BLaER1 (cell line): ENCODE data around the gene S1PR1.

ENCODE experiments used
- H3K27ac ChIP-seq: shearing (Covaris generic); formaldehyde crosslinking; 2 replicates; pipeline ENCODE4 v1.8.1; 2022
- H3K27me3 ChIP-seq: shearing (Covaris generic); formaldehyde crosslinking; 2 replicates; pipeline ENCODE4 v1.8.1; 2022
- H3K36me3 ChIP-seq: shearing (Covaris generic); formaldehyde crosslinking; 2 replicates; pipeline ENCODE4 v1.8.1; 2022
- H3K4me1 ChIP-seq: shearing (Covaris generic); formaldehyde crosslinking; 2 replicates; pipeline ENCODE4 v1.8.1; 2022
- H3K4me2 ChIP-seq: shearing (Covaris generic); formaldehyde crosslinking; 2 replicates; pipeline ENCODE4 v1.8.1; 2022
- H3K4me3 ChIP-seq: shearing (Covaris generic); formaldehyde crosslinking; 2 replicates; pipeline ENCODE4 v1.8.1; 2022
- H3K9ac ChIP-seq: shearing (Covaris generic); formaldehyde crosslinking; 2 replicates; pipeline ENCODE4 v1.8.1; 2022
- H3K9me3 ChIP-seq: shearing (Covaris generic); formaldehyde crosslinking; 2 replicates; pipeline ENCODE4 v1.8.1; 2022
- H4K20me1 ChIP-seq: shearing (Covaris generic); formaldehyde crosslinking; 2 replicates; pipeline ENCODE4 v1.8.1; 2022
- Cebpa-rat ChIP-seq: shearing (Covaris generic); IDR thresholded peaks from 2 replicates; pipeline ENCODE4 v1.8.1; 2022

S1PR1 gene

DNA sequence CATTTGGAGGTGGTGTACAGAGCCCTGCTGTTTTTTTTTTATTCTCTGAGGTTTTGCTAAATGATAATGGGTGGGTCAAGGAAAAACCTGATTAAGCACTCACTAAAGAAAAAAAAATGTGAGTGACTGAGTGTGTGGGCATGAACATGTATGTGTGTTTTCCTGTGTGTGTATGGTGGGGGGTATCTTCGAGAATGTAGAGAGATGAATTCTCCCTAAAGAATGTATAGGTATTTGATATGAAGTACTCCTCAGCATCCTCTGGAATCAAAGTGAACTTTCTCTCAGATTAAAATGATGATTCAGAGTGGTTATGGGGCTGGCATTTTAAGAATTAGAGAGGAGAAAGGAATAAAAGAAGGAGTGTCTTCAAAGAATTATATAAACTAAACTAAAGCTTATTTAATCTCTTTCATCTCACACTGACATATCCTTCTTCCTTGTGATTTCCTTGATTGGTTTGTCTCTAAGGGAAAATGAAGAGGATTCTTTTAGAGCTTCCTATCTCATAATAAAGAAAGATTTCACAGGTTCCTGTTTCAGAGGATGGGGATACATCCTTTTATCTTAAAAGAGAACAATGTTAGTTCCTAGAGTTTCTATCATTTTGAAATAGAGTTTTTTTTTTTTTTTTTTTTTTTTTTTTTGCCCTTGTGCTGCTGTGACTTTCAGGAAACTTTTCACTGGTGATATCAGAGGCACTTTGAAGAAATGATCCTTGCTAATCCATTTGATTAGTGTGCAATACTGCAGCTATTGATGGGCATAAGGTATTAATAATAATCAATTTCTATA lies 23.9 kb downstream of the S1PR1 start:
- H3K4me3 ChIP-seq, result no peak overlapping the region
- H3K36me3 ChIP-seq, result no peaks in the 10 kb centered on the region
- no peaks in the 10 kb centered on the region for H4K20me1 ChIP-seq
- H3K27me3 ChIP-seq, result no peaks in the 10 kb centered on the region
- no peak overlapping the region for H3K27ac ChIP-seq
- H3K4me2 ChIP-seq, result no peak overlapping the region
- peaks cover 37% of the 10 kb centered on the region for H3K4me1 ChIP-seq
- no peak for TF ChIP-seq Cebpa-rat
- no peak overlapping the region for H3K9ac ChIP-seq
- H3K9me3 ChIP-seq, result no peaks in the 10 kb centered on the region

DNA sequence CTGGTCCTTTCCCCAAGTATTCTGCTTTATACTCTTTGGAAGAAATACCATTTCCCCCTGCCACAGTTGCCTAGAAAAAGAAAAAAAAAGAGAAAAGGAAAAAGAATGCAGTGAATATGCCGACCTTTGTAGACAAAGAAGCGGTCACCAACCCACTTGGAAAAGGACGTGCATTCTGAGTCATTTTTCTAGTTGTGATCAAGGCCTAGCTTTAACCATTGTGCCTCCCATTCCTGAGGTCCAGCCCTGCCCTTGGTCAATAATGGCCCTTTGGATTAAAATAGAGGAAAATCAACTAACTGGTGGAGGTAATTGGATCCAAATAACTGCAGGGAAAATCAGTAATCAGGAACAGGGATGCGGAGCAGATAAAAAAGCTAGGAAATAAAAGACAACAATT lies 24.8 kb downstream of the S1PR1 start:
- TF ChIP-seq Cebpa-rat, result no peak
- Histone ChIP-seq H3K9me3 (no peaks in the 10 kb centered on the region), H3K4me2 (no peak overlapping the region), H3K4me3 (no peak overlapping the region), H3K4me1 (peaks cover 37% of the 10 kb centered on the region), H4K20me1 (no peaks in the 10 kb centered on the region), H3K9ac (no peak overlapping the region), H3K27me3 (no peaks in the 10 kb centered on the region), H3K27ac (no peak overlapping the region), H3K36me3 (no peaks in the 10 kb centered on the region)

DNA sequence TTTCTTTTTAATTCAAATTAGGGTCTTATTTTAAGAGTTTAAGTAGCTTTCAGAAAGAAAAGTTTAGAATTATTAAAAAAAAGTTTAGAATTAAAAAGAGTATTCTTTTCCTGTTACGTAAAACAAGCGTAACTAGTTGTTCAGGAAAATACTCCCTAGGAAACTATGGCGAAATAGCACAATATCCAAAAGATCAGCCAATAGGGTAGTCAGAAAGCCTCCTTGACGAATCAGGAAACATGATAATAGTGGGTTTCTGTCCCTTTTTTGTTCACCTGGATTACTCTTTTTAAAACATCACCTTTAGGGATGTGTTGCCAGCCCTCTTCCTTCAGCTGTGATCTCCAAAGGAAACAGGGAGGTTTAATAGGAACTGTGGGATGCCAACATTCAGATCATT lies 25.2 kb downstream of the S1PR1 start:
- Histone ChIP-seq H3K4me3 (no peak overlapping the region), H3K9ac (no peak overlapping the region), H3K27me3 (no peaks in the 10 kb centered on the region), H3K4me1 (peaks cover 37% of the 10 kb centered on the region), H3K4me2 (peak overlapping the region; percentile 75), H3K36me3 (no peaks in the 10 kb centered on the region), H3K9me3 (no peaks in the 10 kb centered on the region), H3K27ac (peak overlapping the region; percentile 14; the same call in 1 of the 2 replicates), H4K20me1 (no peaks in the 10 kb centered on the region)
- no peak for TF ChIP-seq Cebpa-rat

DNA sequence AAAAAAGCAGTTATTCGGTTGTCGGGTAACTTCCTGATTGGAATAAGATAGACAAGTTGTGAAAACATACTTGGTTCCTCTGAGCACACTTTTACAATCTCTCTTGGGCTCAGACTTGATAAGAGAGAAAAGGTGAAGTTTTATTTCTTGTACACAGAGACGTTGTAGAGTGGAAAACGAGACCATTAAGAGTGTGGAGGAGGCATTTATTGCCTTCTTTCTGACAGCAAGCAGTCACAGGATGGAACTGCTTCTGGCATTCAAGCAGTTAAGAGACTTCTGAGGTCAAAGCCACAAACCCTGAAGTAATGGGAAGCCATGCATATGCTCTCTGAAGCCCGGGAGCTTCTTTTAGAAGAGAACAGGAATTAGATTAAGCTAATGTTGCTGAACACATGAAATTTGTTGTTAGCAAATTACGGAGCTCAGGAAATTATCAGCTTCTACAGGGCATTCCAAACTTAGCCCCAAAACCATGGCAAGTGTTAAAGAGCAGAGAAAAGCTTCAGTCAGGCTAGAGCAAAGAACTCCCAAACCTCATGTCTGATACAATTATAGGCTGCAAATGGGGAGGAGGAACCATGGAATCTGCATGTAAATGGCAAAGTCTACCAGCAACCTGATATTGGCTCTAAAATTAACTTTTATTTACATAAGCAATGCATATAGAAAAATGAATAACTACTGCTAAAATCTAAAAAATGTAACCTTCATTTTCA lies 26.0 kb downstream of the S1PR1 start:
- Histone ChIP-seq H3K4me2 (peak overlapping the region; percentile 75), H3K4me1 (peaks cover 30% of the 10 kb centered on the region), H3K9ac (peak overlapping the region; percentile 7; the same call in 1 of the 2 replicates), H3K27ac (peak overlapping the region; percentile 14; the same call in 1 of the 2 replicates), H3K4me3 (no peak overlapping the region), H3K9me3 (no peaks in the 10 kb centered on the region), H4K20me1 (no peaks in the 10 kb centered on the region), H3K27me3 (no peaks in the 10 kb centered on the region), H3K36me3 (no peaks in the 10 kb centered on the region)
- TF ChIP-seq Cebpa-rat, result no peak

DNA sequence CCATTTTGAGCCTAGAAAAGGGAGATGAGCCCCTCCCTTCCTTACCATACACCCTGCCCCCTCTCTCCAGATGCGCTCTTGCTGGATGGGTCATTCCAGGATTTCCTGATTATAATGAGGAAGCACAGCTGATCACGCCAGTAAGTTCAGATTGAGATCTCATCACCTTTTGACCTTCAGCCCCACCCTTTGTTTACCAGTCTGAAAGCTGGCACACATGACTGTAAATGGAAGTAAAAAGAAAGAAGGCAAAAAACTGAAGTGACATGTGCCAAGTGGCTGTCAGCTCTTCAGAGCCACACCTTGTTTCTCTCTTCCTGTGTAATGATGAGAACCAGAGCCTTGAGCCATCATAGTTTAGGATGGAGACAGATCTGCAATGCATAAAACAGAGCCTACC lies 27.9 kb downstream of the S1PR1 start:
- peaks cover 24% of the 10 kb centered on the region for H3K4me1 ChIP-seq
- no peak overlapping the region for H3K27ac ChIP-seq
- H4K20me1 ChIP-seq, result no peaks in the 10 kb centered on the region
- no peaks in the 10 kb centered on the region for H3K27me3 ChIP-seq
- no peak for TF ChIP-seq Cebpa-rat
- H3K9me3 ChIP-seq, result no peaks in the 10 kb centered on the region
- H3K36me3 ChIP-seq, result no peaks in the 10 kb centered on the region
- H3K4me3 ChIP-seq, result no peak overlapping the region
- H3K9ac ChIP-seq, result no peak overlapping the region
- no peak overlapping the region for H3K4me2 ChIP-seq

DNA sequence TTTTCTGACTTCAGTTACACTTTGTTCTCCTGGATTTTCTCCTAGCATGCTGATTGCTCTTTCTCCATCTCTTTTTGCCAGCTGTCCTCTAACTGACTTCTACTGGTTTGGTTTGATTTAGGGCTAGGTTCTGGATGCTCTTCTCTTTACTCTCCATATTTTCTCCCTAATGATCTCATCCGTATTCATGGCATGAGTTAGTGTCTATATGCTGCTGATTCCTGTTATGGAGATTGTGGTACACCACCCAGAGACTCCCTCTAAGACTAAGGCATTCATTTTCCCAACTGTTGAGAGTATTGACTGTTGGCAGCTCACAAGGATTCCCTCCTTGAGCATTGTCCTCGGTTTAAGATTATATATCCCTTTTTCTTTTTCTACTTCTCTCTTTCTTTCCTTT lies 28.9 kb downstream of the S1PR1 start:
- Histone ChIP-seq H3K27ac (no peak overlapping the region), H4K20me1 (no peaks in the 10 kb centered on the region), H3K4me2 (no peak overlapping the region), H3K4me1 (peaks cover 20% of the 10 kb centered on the region), H3K9ac (no peak overlapping the region), H3K9me3 (peaks cover 1% of the 10 kb centered on the region), H3K4me3 (no peak overlapping the region), H3K36me3 (no peaks in the 10 kb centered on the region), H3K27me3 (no peaks in the 10 kb centered on the region)
- no peak for TF ChIP-seq Cebpa-rat

DNA sequence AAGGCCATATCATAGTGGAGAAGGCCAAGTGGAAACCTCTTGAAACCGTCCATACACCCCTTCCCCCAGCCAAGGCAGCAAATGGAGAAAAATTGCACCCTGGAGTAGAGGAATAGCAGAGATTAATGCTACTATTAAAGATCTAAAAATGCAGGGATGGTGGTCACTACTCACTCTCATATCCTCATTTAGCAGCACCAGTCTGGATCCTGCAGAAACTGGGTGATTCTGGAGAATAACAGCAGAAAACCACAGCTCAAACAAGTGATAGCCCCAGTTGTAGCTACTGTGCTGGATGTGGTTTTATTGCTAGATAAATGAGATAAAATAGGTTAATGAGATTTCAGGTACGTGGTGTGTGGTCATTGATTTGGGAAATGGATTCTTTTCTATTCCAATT lies 30.3 kb downstream of the S1PR1 start:
- Histone ChIP-seq H3K36me3 (no peaks in the 10 kb centered on the region), H3K9me3 (peaks cover 11% of the 10 kb centered on the region), H3K27ac (no peak overlapping the region), H3K9ac (no peak overlapping the region), H3K4me2 (no peak overlapping the region), H4K20me1 (no peaks in the 10 kb centered on the region), H3K4me1 (peaks cover 19% of the 10 kb centered on the region), H3K27me3 (no peaks in the 10 kb centered on the region), H3K4me3 (no peak overlapping the region)
- no peak for TF ChIP-seq Cebpa-rat

DNA sequence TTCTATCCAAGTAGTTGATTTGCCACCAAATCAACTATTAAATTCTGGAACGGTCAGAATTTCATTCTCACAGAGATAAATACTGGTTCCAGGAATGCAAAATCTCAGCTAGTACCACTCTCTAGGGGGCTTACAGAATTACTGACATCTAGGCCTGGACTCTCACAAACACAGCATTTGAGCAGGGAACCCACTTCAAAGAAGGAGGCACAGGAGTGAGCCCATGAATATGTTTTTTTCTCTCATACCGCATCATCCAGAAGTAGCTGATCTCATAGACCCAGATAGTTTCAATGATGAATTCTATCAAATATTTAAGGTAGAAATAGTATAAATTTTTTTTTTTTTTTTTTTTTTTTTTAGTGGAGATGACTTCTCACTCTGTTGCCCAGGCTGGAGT lies 32.1 kb downstream of the S1PR1 start:
- Histone ChIP-seq H3K4me1 (peaks cover 4% of the 10 kb centered on the region; the same call in 1 of the 2 replicates), H3K36me3 (no peaks in the 10 kb centered on the region), H3K4me3 (no peak overlapping the region), H4K20me1 (no peaks in the 10 kb centered on the region), H3K9me3 (peaks cover 11% of the 10 kb centered on the region), H3K27ac (no peak overlapping the region), H3K4me2 (no peak overlapping the region), H3K9ac (no peak overlapping the region), H3K27me3 (no peaks in the 10 kb centered on the region)
- TF ChIP-seq Cebpa-rat, result no peak

DNA sequence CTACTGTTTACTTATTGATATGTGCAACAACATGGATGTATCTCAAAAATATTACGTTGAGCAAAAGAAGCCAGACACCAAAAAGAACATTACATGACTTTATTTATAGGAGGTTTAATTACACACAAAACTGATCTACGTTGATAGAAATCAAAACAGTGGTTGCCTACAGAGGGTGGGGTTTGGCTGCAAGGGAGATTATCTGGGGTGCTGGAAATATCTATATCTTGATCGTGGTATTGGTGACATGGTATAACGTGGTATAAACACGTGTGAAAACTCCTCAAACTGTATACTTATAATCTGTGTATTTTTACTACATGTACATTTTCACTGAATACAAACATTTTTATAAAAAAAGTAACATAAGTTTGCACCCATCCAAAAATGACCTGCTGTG lies 38.9 kb downstream of the S1PR1 start:
- Histone ChIP-seq H3K4me1 (0 out of 2 replicates have a peak, but pooled peaks cover 6% of the 10 kb centered on the region), H3K27me3 (no peaks in the 10 kb centered on the region), H3K4me3 (no peak overlapping the region), H3K9ac (no peak overlapping the region), H4K20me1 (no peaks in the 10 kb centered on the region), H3K9me3 (peaks cover 10% of the 10 kb centered on the region), H3K4me2 (no peak overlapping the region), H3K36me3 (no peaks in the 10 kb centered on the region), H3K27ac (no peak overlapping the region)
- no peak for TF ChIP-seq Cebpa-rat

DNA sequence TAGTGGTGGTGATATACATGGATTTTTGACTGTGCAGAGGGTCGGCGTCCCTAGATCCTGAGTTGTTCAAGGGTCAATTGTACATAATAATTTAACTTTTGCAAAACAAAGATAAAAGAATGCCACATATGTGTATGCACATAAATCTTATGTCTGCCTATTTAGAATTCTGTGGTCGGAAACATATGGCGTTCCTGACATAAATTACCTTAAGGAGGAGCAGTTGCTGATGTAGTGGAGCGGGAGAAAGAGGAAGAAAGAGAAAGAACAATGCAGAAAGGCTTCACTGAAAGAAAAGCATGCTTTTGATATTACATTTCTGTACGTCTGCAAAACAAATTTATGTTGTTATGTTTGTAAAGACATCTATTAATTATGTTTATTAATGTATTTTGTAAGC lies 40.0 kb downstream of the S1PR1 start:
- H3K27me3 ChIP-seq, result no peaks in the 10 kb centered on the region
- no peaks in the 10 kb centered on the region for H4K20me1 ChIP-seq
- H3K4me2 ChIP-seq, result no peak overlapping the region
- H3K9me3 ChIP-seq, result no peaks in the 10 kb centered on the region; the same call in 1 of the 2 replicates
- no peak overlapping the region for H3K4me3 ChIP-seq
- 0 out of 2 replicates have a peak, but pooled peaks cover 6% of the 10 kb centered on the region for H3K4me1 ChIP-seq
- H3K36me3 ChIP-seq, result no peaks in the 10 kb centered on the region
- TF ChIP-seq Cebpa-rat, result no peak
- H3K27ac ChIP-seq, result no peak overlapping the region
- H3K9ac ChIP-seq, result no peak overlapping the region
